GM06990 (cell line): ENCODE results near the gene KANTR.

ENCODE experiments used
- DNase-seq: peaks from one replicate; pipeline ENCODE4 v3.0.0-alpha.2; 2011; ENCODE audit not compliant: insufficient read length; ENCODE audit errors: extremely low read depth
- H3K27me3 ChIP-seq: replicated peaks from 2 replicates; pipeline ENCODE4 v1.6.0; 2011; ENCODE audit warnings: low read length; ENCODE audit not compliant: control insufficient read depth, insufficient read depth
- H3K36me3 ChIP-seq: 2 replicates; pipeline ENCODE4 v1.5.1; 2011; ENCODE audit warnings: low read length; ENCODE audit not compliant: control insufficient read depth, insufficient read depth
- H3K4me3 ChIP-seq: replicated peaks from 2 replicates; pipeline ENCODE4 v1.5.1; 2011; ENCODE audit warnings: low read depth, mild to moderate bottlenecking, control low read depth, low read length
- TF ChIP-seq, protein P1 (sequence below): IDR thresholded peaks from 2 replicates; pipeline ENCODE4 v1.5.1; 2011; ENCODE audit warnings: low read length, control low read depth, mild to moderate bottlenecking, inconsistent platforms; ENCODE audit not compliant: insufficient read depth, poor library complexity, severe bottlenecking

The KANTR gene, protein sequence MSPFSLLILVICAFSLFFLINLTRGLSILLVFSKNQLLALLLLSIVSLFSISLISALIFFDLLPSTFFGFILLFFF

DNA sequence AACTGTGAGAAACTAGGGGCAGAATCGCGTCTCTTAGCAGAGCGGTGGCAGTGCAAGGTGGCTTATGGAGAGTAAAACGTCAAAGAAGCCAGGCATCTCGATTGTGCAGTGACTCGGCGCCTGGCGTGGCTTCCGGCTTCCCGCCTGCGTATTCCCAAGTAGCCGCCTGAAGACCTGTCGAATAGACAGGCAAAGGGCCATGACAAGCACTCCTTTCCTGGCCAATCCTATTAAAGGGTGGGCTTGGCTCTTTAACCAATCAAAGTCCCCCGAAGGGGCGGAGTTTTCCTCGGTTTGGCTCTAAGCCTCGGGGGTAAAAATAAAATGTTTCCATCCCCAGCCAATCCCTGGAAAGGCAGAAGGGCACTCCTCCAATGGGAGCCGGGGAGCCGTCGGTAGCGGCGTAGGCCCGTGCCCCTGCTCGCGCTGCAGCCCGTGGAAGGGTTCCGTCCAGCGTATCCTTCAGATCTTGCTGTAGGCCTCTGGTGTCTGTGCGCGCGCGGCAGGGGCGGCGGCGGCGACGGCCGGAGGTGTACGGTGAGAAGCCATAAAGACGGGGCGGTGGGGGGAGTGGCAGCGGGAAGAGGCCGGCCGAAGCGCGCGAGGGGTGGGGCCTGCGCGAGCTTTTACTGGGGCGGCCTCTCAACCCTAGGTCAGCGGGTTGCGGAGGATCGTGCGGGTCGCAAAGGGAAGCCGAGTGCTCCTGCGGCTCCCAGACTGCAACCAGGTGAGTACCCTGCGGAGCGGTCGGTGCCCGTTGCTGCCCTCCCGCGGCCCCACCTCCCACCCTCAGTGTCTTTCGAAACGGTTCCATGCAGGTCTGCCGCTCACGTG is at the start of gene KANTR:
Gene KANTR (plus strand): TSS at position 395 of the 834 bp plus-strand sequence. CDS start 30,131 bp downstream, outside the sequence.
- TF ChIP-seq, protein P1, sequence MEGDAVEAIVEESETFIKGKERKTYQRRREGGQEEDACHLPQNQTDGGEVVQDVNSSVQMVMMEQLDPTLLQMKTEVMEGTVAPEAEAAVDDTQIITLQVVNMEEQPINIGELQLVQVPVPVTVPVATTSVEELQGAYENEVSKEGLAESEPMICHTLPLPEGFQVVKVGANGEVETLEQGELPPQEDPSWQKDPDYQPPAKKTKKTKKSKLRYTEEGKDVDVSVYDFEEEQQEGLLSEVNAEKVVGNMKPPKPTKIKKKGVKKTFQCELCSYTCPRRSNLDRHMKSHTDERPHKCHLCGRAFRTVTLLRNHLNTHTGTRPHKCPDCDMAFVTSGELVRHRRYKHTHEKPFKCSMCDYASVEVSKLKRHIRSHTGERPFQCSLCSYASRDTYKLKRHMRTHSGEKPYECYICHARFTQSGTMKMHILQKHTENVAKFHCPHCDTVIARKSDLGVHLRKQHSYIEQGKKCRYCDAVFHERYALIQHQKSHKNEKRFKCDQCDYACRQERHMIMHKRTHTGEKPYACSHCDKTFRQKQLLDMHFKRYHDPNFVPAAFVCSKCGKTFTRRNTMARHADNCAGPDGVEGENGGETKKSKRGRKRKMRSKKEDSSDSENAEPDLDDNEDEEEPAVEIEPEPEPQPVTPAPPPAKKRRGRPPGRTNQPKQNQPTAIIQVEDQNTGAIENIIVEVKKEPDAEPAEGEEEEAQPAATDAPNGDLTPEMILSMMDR = no peak
- Histone ChIP-seq H3K4me3 (peak within 1 kb of the TSS; percentile 82), H3K36me3 (no peaks in the 10 kb centered on the region), H3K27me3 (no peaks in the 10 kb centered on the region)
- peak; percentile 85 for DNase-seq

DNA sequence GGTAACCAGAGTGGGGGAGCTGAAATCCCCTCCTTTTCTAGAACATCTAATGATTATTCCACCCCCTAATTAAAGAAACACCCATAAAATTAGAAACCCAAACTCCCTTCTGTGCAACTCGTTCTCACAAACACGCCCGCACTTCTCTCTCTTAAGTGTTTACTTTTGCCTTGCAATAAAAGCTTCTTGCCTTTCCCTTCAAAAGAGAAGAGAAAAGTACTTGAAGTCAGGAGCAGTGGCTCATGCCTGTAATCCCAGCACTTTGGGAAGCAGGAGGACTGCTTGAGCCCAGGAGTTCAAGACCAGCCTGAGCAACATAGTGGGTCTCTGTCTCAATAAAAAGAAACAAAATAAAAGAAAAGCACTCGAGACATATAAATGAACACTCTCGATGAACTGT is 48.9 kb upstream of the KANTR start:
- TF ChIP-seq, protein P1 = no peak
- no peak for DNase-seq

DNA sequence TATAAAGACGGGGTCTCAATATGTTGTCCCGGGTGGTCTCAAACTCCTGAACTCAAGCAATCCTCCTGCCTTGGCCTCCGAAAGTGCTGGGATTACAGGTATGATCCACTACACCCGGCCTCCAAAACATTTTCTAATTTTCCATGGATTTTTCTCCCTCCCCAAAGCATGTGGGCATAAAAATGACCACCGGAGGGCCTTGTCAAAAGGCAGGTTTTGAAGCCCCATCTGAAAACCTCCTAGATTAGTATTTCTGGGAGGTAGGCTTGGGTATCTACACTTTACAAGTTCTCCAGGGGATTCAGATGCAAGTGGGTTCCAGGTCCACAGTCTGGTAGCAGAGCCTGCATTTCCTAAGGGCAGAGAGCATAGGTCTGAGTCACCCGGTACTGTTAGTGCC is 46.7 kb upstream of the KANTR start:
- TF ChIP-seq, protein P1 = peak; percentile 26
- no peaks in the 10 kb centered on the region; the same call in 1 of the 2 replicates for H3K27me3 ChIP-seq
- no peaks in the 10 kb centered on the region for H3K36me3 ChIP-seq
- H3K4me3 ChIP-seq = no peak overlapping the region
- no peak for DNase-seq

More for the DNA sequence above, 48.9 kb upstream of the KANTR start:
- Histone ChIP-seq H3K36me3 (no peaks in the 10 kb centered on the region), H3K4me3 (no peak overlapping the region), H3K27me3 (no peaks in the 10 kb centered on the region; the same call in 1 of the 2 replicates)

DNA sequence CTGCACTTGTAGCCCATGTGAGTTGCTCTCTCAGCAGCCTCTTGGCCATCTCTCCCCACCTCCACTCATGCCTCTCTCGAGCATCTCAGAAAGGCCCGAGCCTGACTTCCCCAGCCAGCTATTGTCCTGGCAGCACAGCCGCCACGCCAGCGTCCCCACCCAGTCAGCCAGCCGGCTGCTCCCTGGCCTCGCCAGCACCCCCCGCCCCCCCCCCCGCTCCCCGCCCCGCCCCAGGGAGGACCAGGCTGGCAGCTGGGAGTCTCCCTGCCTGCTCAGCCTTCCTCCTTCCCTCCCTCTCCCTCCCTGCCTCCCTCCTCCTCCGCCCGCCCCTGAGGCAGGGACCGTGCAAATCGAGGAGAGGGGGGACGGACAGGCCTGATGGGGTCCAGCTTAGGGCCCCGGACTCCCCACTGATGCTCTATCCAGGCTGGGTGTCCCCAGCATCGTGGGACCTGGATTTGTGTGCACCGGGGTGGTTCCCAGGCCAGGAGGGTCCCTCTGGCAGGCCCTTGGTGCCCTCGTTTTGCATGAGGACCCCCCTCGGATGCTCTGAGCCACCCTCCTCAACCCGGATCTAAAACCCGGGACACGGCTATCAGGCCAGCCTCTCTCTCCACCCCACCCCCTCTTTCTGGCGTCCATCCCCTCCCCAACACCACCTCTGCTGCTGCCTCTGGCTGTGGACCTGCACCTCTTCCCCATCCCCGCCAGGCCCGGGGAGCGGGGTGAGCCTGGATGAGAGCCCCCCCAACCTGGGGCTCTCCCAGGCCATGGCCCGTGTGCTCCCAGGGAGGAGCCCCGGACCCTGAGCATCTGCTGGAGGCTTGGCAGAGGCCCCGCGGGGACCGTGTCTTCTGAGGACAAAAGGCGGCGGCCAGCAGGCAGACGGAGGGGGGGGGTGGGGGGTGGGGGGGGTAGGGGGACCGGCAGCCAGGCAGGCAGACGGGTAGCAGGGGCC is 45.5 kb upstream of the KANTR start, which contains the start of gene GPR173:
Gene GPR173 (plus strand): TSS at position 621 of the 958 bp plus-strand sequence. CDS start 27,833 bp downstream, outside the sequence.
- Histone ChIP-seq H3K27me3 (no peaks in the 10 kb centered on the region; the same call in 1 of the 2 replicates), H3K4me3 (no peak within 1 kb of the TSS), H3K36me3 (no peaks in the 10 kb centered on the region)
- no peak for DNase-seq
- TF ChIP-seq, protein P1 = no peak

DNA sequence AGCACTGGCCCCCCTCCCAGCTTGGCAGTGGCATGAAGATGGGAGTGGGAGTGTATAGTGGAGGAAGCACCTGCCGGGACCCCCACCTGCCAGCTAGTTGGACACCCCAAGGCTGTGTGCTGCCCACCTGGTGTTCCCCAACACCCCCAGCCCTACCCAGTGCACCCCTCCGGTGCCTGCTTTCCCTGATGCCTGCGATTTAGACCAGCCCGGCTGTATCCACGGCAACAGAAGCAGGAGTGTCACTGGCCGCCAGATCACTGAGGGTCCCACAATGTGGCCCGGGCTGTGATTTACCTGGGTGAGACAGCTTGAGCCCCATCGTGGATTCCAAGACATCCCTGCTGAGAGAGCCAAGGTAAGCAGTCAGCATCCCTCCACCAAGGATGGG is 44.8 kb upstream of the KANTR start:
- no peaks in the 10 kb centered on the region for H3K36me3 ChIP-seq
- no peak for DNase-seq
- H3K4me3 ChIP-seq = no peak overlapping the region
- no peaks in the 10 kb centered on the region; the same call in 1 of the 2 replicates for H3K27me3 ChIP-seq
- TF ChIP-seq, protein P1 = no peak
